GM10847 (cell line): ENCODE data around the gene POPDC2.

Experiments used
- POLR2A ChIP-seq: IDR thresholded peaks from 2 replicates; pipeline ENCODE4 v1.6.1; 2011; ENCODE audit not compliant: insufficient read length; ENCODE audit errors: extremely low read depth

Gene POPDC2

GRCh38 chr3:119613872-119614271 lies 46.5 kb downstream of the POPDC2 start:
- no peak for TF ChIP-seq POLR2A

- no peak for TF ChIP-seq POLR2A
Observed at GRCh38 chr3:119613201-119613600, 47.2 kb downstream of the POPDC2 start.

- no peak for TF ChIP-seq POLR2A
Observed at GRCh38 chr3:119611664-119612063, 48.7 kb downstream of the POPDC2 start.

- TF ChIP-seq POLR2A: no peak
Observed at GRCh38 chr3:119609301-119609700, 51.1 kb downstream of the POPDC2 start.

- TF ChIP-seq POLR2A: no peak
Observed at GRCh38 chr3:119608405-119609000, 51.9 kb downstream of the POPDC2 start.

- no peak for TF ChIP-seq POLR2A
Observed at GRCh38 chr3:119604878-119605277, 55.5 kb downstream of the POPDC2 start.

- TF ChIP-seq POLR2A: no peak
Observed at GRCh38 chr3:119602676-119603075, 57.7 kb downstream of the POPDC2 start.

- TF ChIP-seq POLR2A: no peak
Observed at GRCh38 chr3:119601154-119601553, 59.2 kb downstream of the POPDC2 start.

- peak; percentile 10 for TF ChIP-seq POLR2A
Observed at GRCh38 chr3:119600732-119601131, 59.7 kb downstream of the POPDC2 start.

- no peak for TF ChIP-seq POLR2A
Observed at GRCh38 chr3:119599558-119600174, 60.7 kb downstream of the POPDC2 start.

- no peak for TF ChIP-seq POLR2A
Observed at GRCh38 chr3:119598410-119599098, 61.8 kb downstream of the POPDC2 start.

GRCh38 chr3:119597548-119598288 lies 62.7 kb downstream of the POPDC2 start, which contains the start of gene PLA1A:
Gene PLA1A (plus strand): TSS chr3:119597885. CDS start chr3:119597914, 29 bp downstream.
- TF ChIP-seq POLR2A: no peak

- TF ChIP-seq POLR2A: no peak
Observed at GRCh38 chr3:119596398-119596797, 64.0 kb downstream of the POPDC2 start.

GRCh38 chr3:119595639-119596334 lies 64.6 kb downstream of the POPDC2 start:
- TF ChIP-seq POLR2A: no peak

GRCh38 chr3:119594066-119594465 lies 66.3 kb downstream of the POPDC2 start:
- TF ChIP-seq POLR2A: no peak
